GM10266 (cell line): ENCODE results near the gene TFAP2B.

Experiments used
- DNase-seq: peaks from one replicate; pipeline ENCODE4 v3.0.0; 2012; ENCODE audit errors: extremely low spot score
- CTCF ChIP-seq: IDR thresholded peaks from 2 replicates; pipeline ENCODE4 v1.5.1; 2012; ENCODE audit warnings: mild to moderate bottlenecking, low read depth; ENCODE audit not compliant: control insufficient read depth, insufficient read depth; ENCODE audit errors: missing control alignments

The TFAP2B gene

GRCh38 chr6:50819466-50819903, 814 bp downstream of the TFAP2B start:
- no peak for TF ChIP-seq CTCF
- DNase-seq, result no peak

DNA sequence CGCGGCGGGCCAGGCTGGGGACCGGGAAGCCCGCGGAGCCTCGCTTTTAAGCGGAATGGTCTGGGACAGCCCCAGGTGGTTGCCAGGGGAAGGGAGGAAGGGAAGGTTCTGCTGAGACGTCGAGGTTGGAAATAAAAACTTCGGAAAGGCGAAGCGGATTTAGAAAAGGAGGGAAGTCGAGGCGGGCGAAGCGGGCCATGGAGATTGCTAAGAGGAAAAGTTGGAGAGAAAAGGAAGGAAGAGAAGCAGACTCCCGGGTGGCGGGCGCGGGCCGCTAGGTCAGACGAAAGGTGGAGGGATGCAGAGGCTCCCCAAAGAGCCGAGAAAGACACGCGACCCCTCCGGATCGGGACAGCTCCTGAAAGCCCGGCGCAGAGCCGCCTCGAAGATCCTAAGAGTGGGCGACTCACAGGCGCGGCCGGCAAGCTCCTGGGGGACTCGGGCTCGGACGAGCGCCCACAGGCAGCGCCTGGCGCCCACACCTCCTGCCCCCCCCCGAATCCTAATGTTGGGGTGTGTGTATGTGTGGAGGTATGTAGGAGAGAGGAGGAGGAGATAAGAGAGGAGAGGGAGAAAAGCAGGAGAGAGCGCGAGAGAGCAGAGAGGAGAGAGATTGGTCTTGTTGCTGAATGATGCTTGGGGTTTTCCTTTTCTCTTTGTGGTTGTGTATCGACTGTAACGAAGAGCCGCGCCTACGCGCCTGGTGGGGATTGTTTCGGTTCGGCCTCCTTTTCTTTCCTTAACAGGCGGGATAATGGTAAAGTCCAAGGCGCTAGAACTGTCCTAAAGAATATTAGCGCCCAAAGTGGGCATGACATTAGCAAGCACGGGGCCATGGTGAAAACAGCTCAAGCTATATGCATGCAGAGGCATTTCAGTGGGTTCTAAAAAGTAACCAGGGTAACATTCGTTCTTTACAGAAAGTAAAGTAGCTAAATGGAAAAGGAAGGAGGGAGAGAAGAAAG, 1.5 kb downstream of the TFAP2B start:
- no peak for TF ChIP-seq CTCF
- DNase-seq, result no peak

DNA sequence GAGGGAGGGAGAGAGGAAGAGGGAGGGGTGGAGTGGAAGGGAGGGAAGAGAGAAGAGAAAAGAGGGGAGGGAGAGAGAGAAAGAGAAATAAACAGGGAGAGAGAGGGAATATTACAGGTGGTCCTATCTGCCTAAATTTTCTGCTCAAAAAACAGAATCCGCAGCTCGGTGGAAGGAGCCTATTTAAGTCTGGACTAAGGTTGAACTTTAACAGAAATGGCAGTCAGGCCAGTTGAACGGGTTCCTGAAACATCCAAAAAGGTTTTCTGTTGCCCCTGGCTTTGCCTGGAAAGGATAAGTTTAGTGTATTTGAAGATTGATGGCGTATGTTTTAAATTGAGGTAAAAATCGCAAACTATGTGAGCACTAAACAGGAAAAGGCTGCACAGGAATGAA, 2.2 kb downstream of the TFAP2B start:
- DNase-seq, result no peak

GRCh38 chr6:50821441-50822077, 2.9 kb downstream of the TFAP2B start:
- no peak for TF ChIP-seq CTCF
- no peak for DNase-seq

More for the DNA sequence above, 2.2 kb downstream of the TFAP2B start:
- no peak for TF ChIP-seq CTCF

DNA sequence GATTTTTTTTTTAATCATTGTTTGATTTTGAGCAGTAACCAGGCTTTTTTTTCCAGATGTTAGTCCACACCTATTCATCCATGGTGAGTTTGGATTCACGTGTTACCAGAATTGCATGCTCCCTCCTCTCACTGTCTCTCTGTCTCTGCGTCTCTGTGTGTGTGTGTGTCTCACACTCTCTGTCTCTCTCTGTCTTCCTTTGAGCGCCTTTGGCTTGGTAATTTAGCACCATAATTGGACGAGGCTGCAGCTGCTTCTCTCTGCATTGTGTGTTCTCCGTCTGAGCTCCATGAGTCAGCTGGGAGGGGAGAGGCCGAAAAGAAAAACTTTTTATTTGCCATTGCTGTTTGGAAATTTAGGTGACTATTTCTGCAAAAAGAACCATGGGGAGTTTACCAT, 3.4 kb downstream of the TFAP2B start:
- DNase-seq, result no peak
- no peak for TF ChIP-seq CTCF

DNA sequence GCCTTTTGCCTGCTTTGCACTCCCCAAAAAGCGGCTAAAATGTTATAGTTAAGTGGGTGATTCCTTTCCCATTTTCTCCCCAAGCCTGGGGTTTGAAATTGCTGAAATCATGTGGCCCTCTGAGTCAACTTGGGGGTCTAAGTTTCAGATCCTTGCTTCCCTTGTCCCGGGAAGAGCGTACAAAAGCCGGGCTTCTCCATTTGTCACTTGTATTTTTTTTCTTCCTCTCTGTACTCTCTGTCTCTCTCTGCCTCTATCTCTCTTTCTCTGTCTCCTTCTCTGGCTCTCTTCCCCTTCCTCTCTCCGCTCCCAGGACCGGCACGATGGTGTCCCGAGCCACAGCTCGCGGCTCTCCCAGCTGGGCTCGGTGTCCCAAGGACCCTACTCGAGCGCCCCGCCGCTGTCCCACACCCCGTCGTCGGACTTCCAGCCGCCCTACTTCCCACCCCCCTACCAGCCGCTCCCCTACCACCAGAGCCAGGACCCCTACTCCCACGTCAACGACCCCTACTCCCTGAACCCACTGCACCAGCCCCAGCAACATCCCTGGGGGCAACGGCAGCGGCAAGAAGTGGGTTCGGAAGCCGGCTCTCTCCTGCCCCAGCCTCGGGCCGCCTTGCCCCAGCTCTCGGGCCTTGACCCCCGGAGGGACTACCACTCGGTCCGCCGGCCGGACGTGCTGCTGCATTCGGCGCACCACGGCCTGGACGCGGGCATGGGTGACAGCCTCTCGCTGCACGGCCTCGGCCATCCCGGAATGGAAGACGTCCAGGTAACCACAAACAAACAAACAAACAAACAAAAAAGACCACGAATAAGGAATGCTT, 4.6 kb downstream of the TFAP2B start:
- DNase-seq, result no peak
- no peak for TF ChIP-seq CTCF
